K562 (cell line): Measurements from ENCODE around the gene SERPING1. TPM values are rescaled to one million over a fixed set of nuclear protein-coding genes. Genes with fewer than 3 reads are reported as not detected.

Experiments used
- BCLAF1 ChIP-seq, 2 experiments: fragments of 450-650 bp in 1 of 2; IDR thresholded peaks; 2 replicates each; pipeline ENCODE4 v1.6.1; 2011 to 2017; ENCODE audit warnings: low read depth in 2 of 2, antibody characterized with exemption in 1 of 2, borderline replicate concordance in 1 of 2, low read length in 1 of 2, mild to moderate bottlenecking in 1 of 2, mixed read lengths in 1 of 2; ENCODE audit not compliant: control insufficient read depth in 1 of 2
- CHAMP1 ChIP-seq: fragments of 450-650 bp; IDR thresholded peaks from 2 replicates; pipeline ENCODE4 v1.6.1; 2016; ENCODE audit warnings: mild to moderate bottlenecking
- ESRRB ChIP-seq: fragments of 250-450 bp; sonication (Bioruptor Pico); IDR thresholded peaks from 2 replicates; pipeline ENCODE4 v1.5.0; 2020; ENCODE audit warnings: mild to moderate bottlenecking, moderate library complexity, borderline replicate concordance
- ETS2 ChIP-seq: IDR thresholded peaks from 2 replicates; pipeline ENCODE4 v1.6.1; 2016; ENCODE audit warnings: borderline replicate concordance, missing genetic modification characterization, mild to moderate bottlenecking, moderate library complexity, missing compliant biosample characterization; ENCODE audit not compliant: poor library complexity, severe bottlenecking
- ID3 ChIP-seq, 2 experiments: fragments of 250-450 bp in 1 of 2; fragments of 450-650 bp in 1 of 2; sonication (Bioruptor Pico) in 1 of 2; IDR thresholded peaks; 2 replicates each; pipeline versions ENCODE4 v1.6.1 to v1.8.0; 2016 to 2021; ENCODE audit warnings: mild to moderate bottlenecking in 2 of 2, moderate library complexity in 2 of 2, missing compliant biosample characterization in 1 of 2, missing genetic modification characterization in 1 of 2
- JUND ChIP-seq, 2 experiments: IDR thresholded peaks; 2 replicates in 1 of 2; 3 replicates in 1 of 2; pipeline ENCODE4 v1.6.1; 2011; ENCODE audit warnings: borderline replicate concordance in 2 of 2, low read depth in 2 of 2, low read length in 2 of 2, improper control_type of control experiment in 1 of 2, missing biosample characterization in 1 of 2, missing genetic modification characterization in 1 of 2, missing genetic modification reagents in 1 of 2
- NKRF ChIP-seq: fragments of 450-650 bp; IDR thresholded peaks from 2 replicates; pipeline ENCODE4 v1.6.1; 2016; ENCODE audit warnings: borderline replicate concordance
- RNF219 ChIP-seq: fragments of 250-450 bp; sonication (Bioruptor Pico); IDR thresholded peaks from 2 replicates; pipeline ENCODE4 v1.5.0; 2022; ENCODE audit warnings: mild to moderate bottlenecking
- STAG1 ChIP-seq: sonication (generic); formaldehyde crosslinking; IDR thresholded peaks from 2 replicates; pipeline ENCODE4 v1.5.0; 2020; ENCODE audit warnings: missing genetic modification reagents, borderline replicate concordance
- TGIF2 ChIP-seq: sonication (generic); formaldehyde crosslinking; IDR thresholded peaks from 2 replicates; pipeline ENCODE4 v1.8.1; 2022; ENCODE audit warnings: mild to moderate bottlenecking, missing genetic modification reagents, moderate library complexity
- USF1 ChIP-seq: sonication (generic); formaldehyde crosslinking; IDR thresholded peaks from 2 replicates; pipeline ENCODE4 v1.9.0; 2022; ENCODE audit warnings: mild to moderate bottlenecking, missing genetic modification reagents
- polyA plus RNA-seq, 8 experiments: library from polyadenylated mRNA; depleted of rRNA in 4 of 8; stranded (reverse) in 5 of 8; unstranded in 3 of 8; fragments of >200 nt; fragmentation: Nextera tagmentation in 2 of 8; fragmentation: Illumina TruSeq in 1 of 8; extraction: Ambion mirVana in 2 of 8; extraction: Trizol in 1 of 8; gene quantifications; 2 replicates each; pipeline versions ENCODE4 v1.2.1 to v1.2.3, GENCODE V29; 2011 to 2014; ENCODE audit warnings: inconsistent platforms in 1 of 8, missing spikeins in 1 of 8
- total RNA-seq, 7 experiments: library from RNA; depleted of rRNA in 6 of 7; stranded (reverse); fragments of >200 nt in 6 of 7; fragmentation: Illumina TruSeq in 2 of 7; extraction: Trizol in 2 of 7; gene quantifications; 2 replicates each; pipeline versions ENCODE4 v1.2.1 to v1.2.3, GENCODE V29; 2011 to 2021; ENCODE audit warnings: low replicate concordance in 1 of 7

SERPING1 gene
- total and polyA plus RNA-seq, 9 of the 15 experiments (the other 6 are each of a cell fraction or from before 2014, with no cell fraction given), result 0.10 to 1.00 (median 0.21) TPM; not detected in 2

- TF ChIP-seq BCLAF1 (IDR thresholded peaks at IDR 0.05; ENCODE audit: borderline replicate concordance in 1 of 2, control insufficient read depth in 1 of 2, low read depth in 2 of 2, low read length in 1 of 2) (no peak), JUND (IDR thresholded peaks at IDR 0.05; ENCODE audit: borderline replicate concordance, low read depth, low read length) (no peak), JUND (tag; IDR thresholded peaks at IDR 0.05; ENCODE audit: borderline replicate concordance, low read depth, low read length) (no peak), USF1 (CRISPR knock-in tag) (no peak), CHAMP1 (no peak), STAG1 (CRISPR knock-in tag) (no peak), TGIF2 (no peak), NKRF (no peak), ESRRB (CRISPR knock-in tag) (no peak), RNF219 (no peak), ID3 (CRISPR knock-in tag; IDR thresholded peaks at IDR 0.05) (no peak), ID3 (tag; IDR thresholded peaks at IDR 0.05) (no peak), ETS2 (tag) (no peak)
Measured at GRCh38 chr11:57567515-57568329, 29.8 kb upstream of the SERPING1 start, which contains the start of gene UBE2L6 (continued).
